IMR-90 (cell line): ENCODE results near the gene ATG9B. TPM values are rescaled to one million over a fixed set of nuclear protein-coding genes. Genes with fewer than 3 reads are reported as not detected.

Experiments
- ATAC-seq: fragments of 200-7000 bp; cut with Tn5 transposase; 2 replicates; pipeline ENCODE4 v1.9.1; 2020; ENCODE audit warnings: low read depth, mild to moderate bottlenecking, moderate library complexity
- BruUV-seq: library from RNA; stranded (reverse); fragments of 400-500 nt; replicated peaks from 2 replicates; lab custom pipeline; 2021; lab: Mats Ljungman, UMichigan
- CTCF ChIA-PET: fragments of 300-600 bp; formaldehyde crosslinking; extraction: SDS; loops from one replicate; lab custom pipeline; 2021; ENCODE audit warnings: antibody characterized with exemption; lab: Yijun Ruan, JAX
- POLR2A ChIA-PET: fragments of 300-600 bp; sonication (Branson Sonifier 250); formaldehyde crosslinking; loops from one replicate; lab custom pipeline; 2022; ENCODE audit warnings: antibody characterized with exemption; ENCODE audit not compliant: unreplicated experiment; lab: Charles Lee
- DNase-seq: peaks from one replicate; pipeline ENCODE4 v3.0.0; 2013
- H2AFZ ChIP-seq: replicated peaks from 2 replicates; pipeline ENCODE3; 2013; ENCODE audit warnings: low read length, mild to moderate bottlenecking; ENCODE audit not compliant: poor library complexity
- H2AK5ac ChIP-seq: 2 replicates; pipeline ENCODE4 v1.6.1; 2013; ENCODE audit warnings: low read depth, low read length, inconsistent platforms
- H2AK9ac ChIP-seq: replicated peaks from 2 replicates; pipeline ENCODE3; 2013; ENCODE audit warnings: mild to moderate bottlenecking, low read depth, low read length, moderate library complexity; ENCODE audit not compliant: poor library complexity
- H2BK120ac ChIP-seq: 2 replicates; pipeline ENCODE4 v1.6.1; 2013; ENCODE audit warnings: low read depth, low read length, inconsistent platforms
- H2BK15ac ChIP-seq: 3 replicates; pipeline ENCODE4 v1.6.1; 2013; ENCODE audit warnings: low read depth, low read length, inconsistent platforms
- H2BK20ac ChIP-seq: 2 replicates; pipeline ENCODE4 v1.6.1; 2013; ENCODE audit warnings: low read depth, mild to moderate bottlenecking, inconsistent platforms, low read length, moderate library complexity
- H2BK5ac ChIP-seq: 2 replicates; pipeline ENCODE4 v1.6.1; 2013; ENCODE audit warnings: mild to moderate bottlenecking, low read depth, low read length, inconsistent platforms; ENCODE audit not compliant: poor library complexity, severe bottlenecking
- H3K14ac ChIP-seq: replicated peaks from 2 replicates; pipeline ENCODE4 v1.6.1; 2013; ENCODE audit warnings: low read depth, low read length, inconsistent platforms
- H3K18ac ChIP-seq: 2 replicates; pipeline ENCODE4 v1.6.1; 2013; ENCODE audit warnings: low read depth, low read length, control low read depth
- H3K23ac ChIP-seq: 2 replicates; pipeline ENCODE4 v1.6.1; 2013; ENCODE audit warnings: low read depth, low read length, inconsistent platforms
- H3K27ac ChIP-seq: 2 replicates; pipeline ENCODE4 v1.5.1; 2013; ENCODE audit warnings: mild to moderate bottlenecking, control low read depth, low read length; ENCODE audit not compliant: insufficient read depth
- H3K27me3 ChIP-seq: 2 replicates; pipeline ENCODE4 v1.6.1; 2013; ENCODE audit warnings: low read length; ENCODE audit not compliant: control insufficient read depth, insufficient read depth
- H3K36me3 ChIP-seq: 2 replicates; pipeline ENCODE4 v1.6.1; 2013; ENCODE audit warnings: low read length, mixed read lengths; ENCODE audit not compliant: control insufficient read depth, insufficient read depth
- H3K4ac ChIP-seq: 2 replicates; pipeline ENCODE4 v1.6.1; 2013; ENCODE audit warnings: low read depth, low read length, inconsistent platforms
- H3K4me1 ChIP-seq: 2 replicates; pipeline ENCODE4 v1.6.1; 2013; ENCODE audit warnings: low read length, mixed read lengths; ENCODE audit not compliant: control insufficient read depth, insufficient read depth
- H3K4me2 ChIP-seq: 2 replicates; pipeline ENCODE4 v1.6.1; 2013; ENCODE audit warnings: low read depth, mild to moderate bottlenecking, control low read depth, low read length, moderate library complexity
- H3K4me3 ChIP-seq: 2 replicates; pipeline ENCODE4 v1.5.1; 2013; ENCODE audit warnings: low read depth, mild to moderate bottlenecking, control low read depth, low read length, moderate library complexity; ENCODE audit not compliant: insufficient read depth
- H3K56ac ChIP-seq: 2 replicates; pipeline ENCODE4 v1.6.1; 2013; ENCODE audit warnings: low read length, inconsistent platforms; ENCODE audit not compliant: insufficient read depth; ENCODE audit errors: extremely low read depth
- H3K79me1 ChIP-seq, 2 experiments: 2 replicates each; pipeline ENCODE4 v1.6.1; 2013; ENCODE audit warnings: low read length in 2 of 2, inconsistent platforms in 1 of 2, low read depth in 1 of 2
- H3K9ac ChIP-seq: 2 replicates; pipeline ENCODE4 v1.6.1; 2013; ENCODE audit warnings: low read depth, low read length, control low read depth
- H3K9me1 ChIP-seq: 2 replicates; pipeline ENCODE4 v1.6.1; 2013; ENCODE audit warnings: low read length, inconsistent platforms; ENCODE audit not compliant: insufficient read depth
- H3K9me3 ChIP-seq: 2 replicates; pipeline ENCODE4 v1.6.1; 2013; ENCODE audit warnings: low read length; ENCODE audit not compliant: control insufficient read depth, insufficient read depth
- H4K20me1 ChIP-seq: 2 replicates; pipeline ENCODE4 v1.6.1; 2013; ENCODE audit warnings: low read length, inconsistent platforms; ENCODE audit not compliant: insufficient read depth
- H4K5ac ChIP-seq: 2 replicates; pipeline ENCODE4 v1.6.1; 2013; ENCODE audit warnings: mild to moderate bottlenecking, low read depth, low read length, control low read depth
- H4K8ac ChIP-seq, 2 experiments: 2 replicates each; pipeline ENCODE4 v1.6.1; 2013; ENCODE audit warnings: low read depth in 2 of 2, low read length in 2 of 2, control low read depth in 1 of 2, inconsistent platforms in 1 of 2
- H4K91ac ChIP-seq: 2 replicates; pipeline ENCODE4 v1.6.1; 2013; ENCODE audit warnings: low read depth, low read length, inconsistent platforms; ENCODE audit not compliant: insufficient read depth
- BHLHE40 ChIP-seq: fragments of 150-350 bp; IDR thresholded peaks from 2 replicates; pipeline ENCODE4 v1.6.1; 2016; ENCODE audit warnings: mild to moderate bottlenecking, low read depth, low read length
- CEBPB ChIP-seq: IDR thresholded peaks from 2 replicates; pipeline ENCODE4 v1.6.1; 2012; ENCODE audit warnings: low read depth, low read length, improper control_type of control experiment
- CTCF ChIP-seq: conservative IDR thresholded peaks from 2 replicates; pipeline ENCODE4 v1.5.1; 2012; ENCODE audit warnings: mild to moderate bottlenecking, low read depth, low read length, improper control_type of control experiment
- ELK1 ChIP-seq: fragments of 150-350 bp; IDR thresholded peaks from 2 replicates; pipeline ENCODE4 v1.6.1; 2016; ENCODE audit warnings: low read depth, mild to moderate bottlenecking, low read length, moderate library complexity, borderline replicate concordance
- MAZ ChIP-seq: IDR thresholded peaks from 2 replicates; pipeline ENCODE4 v1.6.1; 2012; ENCODE audit warnings: low read depth, mild to moderate bottlenecking, low read length, improper control_type of control experiment, moderate library complexity, borderline replicate concordance
- MXI1 ChIP-seq: IDR thresholded peaks from 2 replicates; pipeline ENCODE4 v1.6.1; 2012; ENCODE audit warnings: low read depth, mild to moderate bottlenecking, low read length, moderate library complexity, borderline replicate concordance
- POLR2A ChIP-seq: IDR thresholded peaks from 2 replicates; pipeline ENCODE4 v1.6.1; 2012; ENCODE audit warnings: mild to moderate bottlenecking, low read depth, low read length
- RAD21 ChIP-seq: IDR thresholded peaks from 2 replicates; pipeline ENCODE4 v1.6.1; 2012; ENCODE audit warnings: low read length, improper control_type of control experiment
- RCOR1 ChIP-seq: IDR thresholded peaks from 2 replicates; pipeline ENCODE4 v1.6.1; 2012; ENCODE audit warnings: mild to moderate bottlenecking, low read length, improper control_type of control experiment; ENCODE audit not compliant: insufficient replicate concordance
- RFX5 ChIP-seq: IDR thresholded peaks from 2 replicates; pipeline ENCODE4 v1.8.0; 2012; ENCODE audit warnings: low read depth, mild to moderate bottlenecking, low read length, moderate library complexity
- SMC3 ChIP-seq: fragments of 150-350 bp; IDR thresholded peaks from 2 replicates; pipeline ENCODE4 v1.6.1; 2016; ENCODE audit warnings: low read depth, mild to moderate bottlenecking, antibody characterized with exemption, low read length, moderate library complexity
- USF2 ChIP-seq: fragments of 150-350 bp; IDR thresholded peaks from 2 replicates; pipeline ENCODE4 v1.6.1; 2017; ENCODE audit warnings: mild to moderate bottlenecking, antibody characterized with exemption, low read length, low read depth
- WGBS, 2 experiments: methylation state at CpG; one replicate each; pipeline versions ENCODE4 v1.1.5 to v1.1.7; 2013; ENCODE audit warnings: missing lambda C conversion rate in 2 of 2; ENCODE audit not compliant: insufficient read length in 1 of 2; ENCODE audit errors: extremely low coverage in 2 of 2; 5-methylcytosine and 5-hydroxymethylcytosine counted together
- dilution Hi-C: fragments of 300-500 bp; cut with HindIII; formaldehyde crosslinking; loops from one replicate; pipeline ENCODE4 v1.14.3; 2018; ENCODE audit warnings: low sequenced_read_pairs; ENCODE audit not compliant: unreplicated experiment
- in situ Hi-C: fragments of 300-500 bp; cut with MboI; formaldehyde crosslinking; loops from 3 replicates; pipeline ENCODE4 v1.14.3; 2019; ENCODE audit warnings: low sequenced_read_pairs, inconsistent platforms, mixed read lengths
- intact Hi-C: fragments of 100-400 bp; cut with micrococcal nuclease; formaldehyde crosslinking; loops from 2 replicates; pipeline ENCODE4 v1.10.0; 2022
- polyA plus RNA-seq, 3 experiments: library from polyadenylated mRNA; depleted of rRNA; stranded (reverse); fragments of >200 nt; gene quantifications; 2 replicates each; pipeline ENCODE4 v1.2.3, GENCODE V29; 2012; ENCODE audit warnings: low replicate concordance in 1 of 3
- total RNA-seq: library from RNA; depleted of rRNA; stranded (reverse); fragments of >200 nt; gene quantifications from 2 replicates; pipeline ENCODE4 v1.2.3, GENCODE V29; 2012

The ATG9B gene
- total and polyA plus RNA-seq, 2 of the 4 experiments (the other 2 are of a cell fraction): 0.18 to 0.91 TPM

GRCh38 chr7:151017953-151018420, 6.3 kb downstream of the ATG9B start:
- H2AK9ac ChIP-seq: peak overlapping the region; percentile 85
- in situ Hi-C loops: no loop called here

More at GRCh38 chr7:151017953-151018420, 6.3 kb downstream of the ATG9B start:
- Histone ChIP-seq H2AFZ (peak overlapping the region; percentile 84), H3K79me1 (no peaks in the 10 kb centered on the region), H3K9me3 (no peaks in the 10 kb centered on the region), H3K4me2 (peak overlapping the region; percentile 65), H3K23ac (peak overlapping the region; percentile 38; the same call in 1 of the 2 replicates), H3K4ac (no peak overlapping the region), H4K5ac (no peak overlapping the region), H3K4me1 (peaks cover 3% of the 10 kb centered on the region; the same call in 1 of the 2 replicates), H3K4me3 (0 out of 2 replicates have a peak overlapping the region, but pooled peaks have one; percentile 23), H3K27me3 (peaks cover 58% of the 10 kb centered on the region), H3K18ac (no peak overlapping the region), H2BK15ac (no peak overlapping the region), H2AK5ac (no peak overlapping the region), H3K27ac (no peak overlapping the region), H3K56ac (no peak overlapping the region), H4K8ac (no peak overlapping the region), H2BK120ac (no peak overlapping the region), H3K9ac (no peak overlapping the region), H3K36me3 (no peaks in the 10 kb centered on the region), H4K20me1 (no peaks in the 10 kb centered on the region), H2BK5ac (no peak overlapping the region), H4K91ac (no peak overlapping the region; the same call in 1 of the 2 replicates), H3K9me1 (no peaks in the 10 kb centered on the region), H3K14ac (no peak overlapping the region), H2BK20ac (no peak overlapping the region)
- intact Hi-C loops: loop anchor here (2.0 kb wide), 1 partner anchor 55 kb away; no protein-coding TSS in a partner anchor
- BruUV-seq: no TSS peak
- TF ChIP-seq BHLHE40: no peak
- TF ChIP-seq SMC3: peak; percentile 58
- no peak for TF ChIP-seq USF2
- TF ChIP-seq MXI1: no peak
- no peak for TF ChIP-seq POLR2A
- no peak for TF ChIP-seq RFX5
- TF ChIP-seq CTCF: peak; percentile 79
- no peak for TF ChIP-seq CEBPB
- TF ChIP-seq RAD21: peak; percentile 53
- no peak for TF ChIP-seq RCOR1
- no peak for TF ChIP-seq ELK1
- peak; percentile 72; the same call in 1 of the 2 replicates for TF ChIP-seq MAZ
- ATAC-seq (peak; percentile 90), DNase-seq (peak; percentile 25)
- CTCF ChIA-PET: interaction anchor here (0.6 to 1.0 kb wide), 4 partner anchors 10 to 586 kb away, joined by 3 to 8 read pairs (median 4); partner anchors contain the start of gene ABCB8
- WGBS, 2 experiments: 10% methylated on average over 5 of the region's 34 CpGs; no CpG with 5 or more reads in 1 of the 2 experiments
- POLR2A ChIA-PET: no interaction called here
- dilution Hi-C loops: no loop called here
